ENCODE results near the gene SOX14.

Gene SOX14

GRCh38 chr3:137768361-137769321, 4.5 kb downstream of the SOX14 start:
- no peak for DNase-seq

- DNase-seq, result no peak
Measured at GRCh38 chr3:137769322-137770065, 5.4 kb downstream of the SOX14 start.

- no peak for DNase-seq
Measured at GRCh38 chr3:137770066-137770834, 6.1 kb downstream of the SOX14 start.

GRCh38 chr3:137770835-137771399, 6.8 kb downstream of the SOX14 start:
- DNase-seq, result no peak

- no peak for DNase-seq
Measured at GRCh38 chr3:137771401-137772213, 7.5 kb downstream of the SOX14 start.

- no peak for DNase-seq
Measured at GRCh38 chr3:137772214-137772955, 8.3 kb downstream of the SOX14 start.

- no peak for DNase-seq
Measured at GRCh38 chr3:137778941-137779340, 14.8 kb downstream of the SOX14 start.

GRCh38 chr3:137787529-137787928, 23.4 kb downstream of the SOX14 start:
- no peak for DNase-seq

- DNase-seq, result no peak
Measured at GRCh38 chr3:137789236-137789635, 25.1 kb downstream of the SOX14 start.

GRCh38 chr3:137792626-137793271, 28.6 kb downstream of the SOX14 start:
- peak; percentile 5 to 56 for DNase-seq

GRCh38 chr3:137796993-137797392, 32.9 kb downstream of the SOX14 start:
- no peak for DNase-seq

GRCh38 chr3:137803215-137803614, 39.1 kb downstream of the SOX14 start:
- DNase-seq, result no peak

GRCh38 chr3:137807998-137808397, 43.9 kb downstream of the SOX14 start:
- no peak for DNase-seq

- no peak for DNase-seq
Measured at GRCh38 chr3:137809509-137809908, 45.4 kb downstream of the SOX14 start.

GRCh38 chr3:137812023-137812422, 47.9 kb downstream of the SOX14 start:
- no peak for DNase-seq

- no peak for DNase-seq
Measured at GRCh38 chr3:137815251-137815650, 51.1 kb downstream of the SOX14 start.

Data from SW 1271 (cell line).